ENCODE data around the gene ORM2. TPM values are rescaled to one million over a fixed set of nuclear protein-coding genes. Genes with fewer than 3 reads are reported as not detected.

The ORM2 gene
- total and polyA plus RNA-seq, 2 donors (not counting 1 experiment from before 2014, with no cell fraction given): not detected

- H3K27ac Mint-ChIP-seq: peak overlapping the region; percentile 37
- POLR2A ChIA-PET: interaction anchor here (0.6 to 1.0 kb wide), 2 partner anchors 30 to 317 kb away, joined by 3 to 4 read pairs; no protein-coding TSS in a partner anchor
- H3K9me3 Mint-ChIP-seq (ENCODE audit: insufficient read depth): no peaks in the 10 kb centered on the region
- no peak for TF ChIP-seq EZH2 (IDR thresholded peaks at IDR 0.05; ENCODE audit: borderline replicate concordance, insufficient read depth, low read depth, low read length, poor library complexity, severe bottlenecking)
- TF ChIP-seq CTCF (IDR thresholded peaks at IDR 0.05): no peak
- H3K4me1 Mint-ChIP-seq: peaks cover 32% of the 10 kb centered on the region
- intact Hi-C loops (cut with micrococcal nuclease): no loop called here
- peak overlapping the region in 1 of 2 donors; percentile 58 for H3K27ac ChIP-seq (ENCODE audit: low read length in 2 of 2)
- no peaks in the 10 kb centered on the region for H3K27me3 ChIP-seq (replicated peaks in 1 of 4; ENCODE audit: control extremely low read depth in 1 of 4, control insufficient read depth in 3 of 4, insufficient read depth in 4 of 4, low read length in 3 of 4)
- H3K4me1 ChIP-seq (ENCODE audit: control insufficient read depth in 2 of 2, insufficient read depth in 2 of 2, low read length in 2 of 2): peaks cover 0 to 18% of the 10 kb centered on the region in 2 donors
- no peak overlapping the region for H3K4me3 ChIP-seq (ENCODE audit: control extremely low read depth in 1 of 5, extremely low read depth in 1 of 5, insufficient read depth in 1 of 5, low read depth in 2 of 5, low read length in 4 of 5)
- H3K27me3 Mint-ChIP-seq: no peaks in the 10 kb centered on the region
- no peaks in the 10 kb centered on the region for H3K9me3 ChIP-seq (ENCODE audit: control extremely low read depth in 1 of 3, control insufficient read depth in 2 of 3, insufficient read depth in 1 of 3, low read length in 2 of 3)
- H4K20me1 ChIP-seq (ENCODE audit: control insufficient read depth, insufficient read depth, low read length, poor library complexity, severe bottlenecking): peaks cover 70% of the 10 kb centered on the region
- ATAC-seq (ENCODE audit: low read depth): no peak
- CTCF ChIA-PET: interaction anchor here (0.9 to 9.3 kb wide), 5 partner anchors 31 to 164 kb away, joined by 3 to 91 read pairs (median 3); no protein-coding TSS in a partner anchor
- no peak overlapping the region for H2AFZ ChIP-seq (ENCODE audit: insufficient read depth, low read depth, low read length, poor library complexity, severe bottlenecking)
- 90% methylated on average over 1 of the region's 5 CpGs for WGBS (ENCODE audit: insufficient coverage)
- peaks cover 16 to 98% of the 10 kb centered on the region in 2 experiments for H3K36me3 ChIP-seq (replicated peaks in 1 of 2; ENCODE audit: control extremely low read depth in 1 of 2, control insufficient read depth in 1 of 2, extremely low read depth in 1 of 2, insufficient read depth in 2 of 2, low read length in 1 of 2)
- no peak for DNase-seq
- H3K4me3 Mint-ChIP-seq: no peak overlapping the region
- no peak overlapping the region for H3K9ac ChIP-seq (ENCODE audit: low read length)
- peaks cover 15% of the 10 kb centered on the region for H3K79me2 ChIP-seq (ENCODE audit: control insufficient read depth, insufficient read depth, low read length)
- H3K4me2 ChIP-seq (replicated peaks; ENCODE audit: low read depth, low read length, poor library complexity, severe bottlenecking): no peak overlapping the region
These were observed 13.2 kb downstream of the ORM2 start for GRCh38 chr9:114342755-114343440.
